Uterus (tissue), 4 donors: ENCODE data around the gene RASSF7. TPM values are rescaled to one million over a fixed set of nuclear protein-coding genes. Genes with fewer than 3 reads are reported as not detected.

Source experiments
- DNase-seq, 2 donors: peaks; one replicate each; pipeline ENCODE4 v3.0.0-alpha.2; 2019 to 2020
- H3K27ac ChIP-seq, 2 donors: fragments of 200-600 bp; sonication (generic); 1 replicate in 1 of 2; 2 replicates in 1 of 2; pipeline ENCODE4 v1.5.1; 2016 to 2018
- H3K27me3 ChIP-seq, 2 donors: fragments of 200-600 bp; sonication (generic); one replicate each; pipeline ENCODE4 v1.5.1; 2018 to 2019; ENCODE audit warnings: control low read depth in 1 of 2
- H3K36me3 ChIP-seq, 2 donors: fragments of 200-600 bp; sonication (generic); one replicate each; pipeline ENCODE4 v1.5.1; 2019; ENCODE audit warnings: control low read depth in 1 of 2
- H3K4me1 ChIP-seq, 2 donors: fragments of 200-600 bp; sonication (generic); one replicate each; pipeline ENCODE4 v1.5.1; 2018 to 2019; ENCODE audit warnings: control low read depth in 1 of 2
- H3K4me3 ChIP-seq, 2 donors: fragments of 200-600 bp; sonication (generic); 1 replicate in 1 of 2; 2 replicates in 1 of 2; pipeline ENCODE4 v1.5.1; 2018 to 2019; ENCODE audit warnings: mild to moderate bottlenecking in 1 of 2
- H3K9me3 ChIP-seq, 2 donors: fragments of 200-600 bp; sonication (generic); one replicate each; pipeline ENCODE4 v1.5.1; 2019; ENCODE audit warnings: control low read depth in 1 of 2
- POLR2A ChIP-seq, 2 donors: fragments of 450-650 bp; IDR thresholded peaks; one replicate each; pipeline ENCODE4 v1.6.1; 2016; ENCODE audit warnings: antibody characterized with exemption in 2 of 2, mild to moderate bottlenecking in 1 of 2, moderate library complexity in 1 of 2
- intact Hi-C: fragments of 100-400 bp; cut with DNase I; formaldehyde crosslinking; loops from one replicate; pipeline ENCODE4 v1.15.1; 2023; ENCODE audit warnings: low total_unique reads
- total RNA-seq, 4 donors: library from RNA; depleted of rRNA in 3 of 4; stranded (reverse); fragments of >200 nt in 3 of 4; gene quantifications; one replicate each; pipeline versions ENCODE4 v1.1.0 to v1.2.4, GENCODE V29; 2014 to 2023
- TF ChIP-seq, protein P1 (sequence below), 4 experiments: fragments of 200-600 bp in 2 of 4; fragments of 450-650 bp in 2 of 4; sonication (generic) in 2 of 4; IDR thresholded peaks; one replicate each; pipeline ENCODE4 v1.5.1; 2016 to 2019; ENCODE audit warnings: antibody characterized with exemption in 4 of 4, mild to moderate bottlenecking in 2 of 4, moderate library complexity in 1 of 4
- donor health status: DM: yes; HTN: yes; CAD: no.

RASSF7 gene
- total RNA-seq, 4 donors from 2014 or later = 0.59 to 13.1 (median 8.0) TPM

DNA sequence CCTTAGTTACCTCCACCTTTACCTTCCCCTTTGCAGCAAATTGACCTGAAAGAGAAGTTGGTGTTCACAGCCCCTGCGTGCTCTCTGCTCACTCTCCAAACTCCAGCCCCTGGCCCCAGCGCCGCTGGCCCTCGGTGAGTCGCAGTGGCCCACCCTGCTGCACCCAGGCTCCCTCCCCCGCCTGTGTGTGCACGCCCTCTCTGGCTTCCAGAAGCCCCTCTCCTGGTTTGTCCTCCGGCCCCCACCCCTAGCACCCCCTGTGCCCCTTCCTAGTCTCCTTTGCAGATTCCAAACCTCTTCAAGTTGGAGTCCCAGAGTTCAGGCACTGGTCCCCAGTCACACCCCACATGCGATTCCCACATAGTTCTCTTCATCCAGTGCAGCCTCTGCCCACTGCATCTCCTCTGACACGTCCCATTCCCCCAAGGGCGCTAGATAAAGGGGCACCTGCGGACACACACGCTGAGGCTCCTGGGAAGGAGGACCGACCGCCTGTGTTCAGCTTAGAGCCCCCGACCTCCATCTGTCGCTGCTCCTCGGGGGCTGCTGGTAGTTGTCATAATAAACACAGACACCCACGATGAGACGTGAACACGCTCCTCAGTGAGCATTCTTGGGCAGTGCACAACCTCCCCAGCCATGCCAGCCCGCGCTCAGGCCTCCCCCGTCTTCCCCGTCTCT, 14.0 kb downstream of the RASSF7 start:
- DNase-seq = no peak
- Histone ChIP-seq H3K4me3 (peak overlapping the region; percentile 55 to 58), H3K27me3 (no peaks in the 10 kb centered on the region), H3K36me3 (no peaks in the 10 kb centered on the region), H3K27ac (peak overlapping the region in 1 of 2 donors; percentile 72), H3K4me1 (peaks cover 13 to 21% of the 10 kb centered on the region in 2 donors), H3K9me3 (no peaks in the 10 kb centered on the region)
- intact Hi-C loops = no loop called here
- TF ChIP-seq, protein P1, sequence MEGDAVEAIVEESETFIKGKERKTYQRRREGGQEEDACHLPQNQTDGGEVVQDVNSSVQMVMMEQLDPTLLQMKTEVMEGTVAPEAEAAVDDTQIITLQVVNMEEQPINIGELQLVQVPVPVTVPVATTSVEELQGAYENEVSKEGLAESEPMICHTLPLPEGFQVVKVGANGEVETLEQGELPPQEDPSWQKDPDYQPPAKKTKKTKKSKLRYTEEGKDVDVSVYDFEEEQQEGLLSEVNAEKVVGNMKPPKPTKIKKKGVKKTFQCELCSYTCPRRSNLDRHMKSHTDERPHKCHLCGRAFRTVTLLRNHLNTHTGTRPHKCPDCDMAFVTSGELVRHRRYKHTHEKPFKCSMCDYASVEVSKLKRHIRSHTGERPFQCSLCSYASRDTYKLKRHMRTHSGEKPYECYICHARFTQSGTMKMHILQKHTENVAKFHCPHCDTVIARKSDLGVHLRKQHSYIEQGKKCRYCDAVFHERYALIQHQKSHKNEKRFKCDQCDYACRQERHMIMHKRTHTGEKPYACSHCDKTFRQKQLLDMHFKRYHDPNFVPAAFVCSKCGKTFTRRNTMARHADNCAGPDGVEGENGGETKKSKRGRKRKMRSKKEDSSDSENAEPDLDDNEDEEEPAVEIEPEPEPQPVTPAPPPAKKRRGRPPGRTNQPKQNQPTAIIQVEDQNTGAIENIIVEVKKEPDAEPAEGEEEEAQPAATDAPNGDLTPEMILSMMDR (IDR thresholded peaks at IDR 0.05) = no peak
- no peak for TF ChIP-seq POLR2A (IDR thresholded peaks at IDR 0.05)

DNA sequence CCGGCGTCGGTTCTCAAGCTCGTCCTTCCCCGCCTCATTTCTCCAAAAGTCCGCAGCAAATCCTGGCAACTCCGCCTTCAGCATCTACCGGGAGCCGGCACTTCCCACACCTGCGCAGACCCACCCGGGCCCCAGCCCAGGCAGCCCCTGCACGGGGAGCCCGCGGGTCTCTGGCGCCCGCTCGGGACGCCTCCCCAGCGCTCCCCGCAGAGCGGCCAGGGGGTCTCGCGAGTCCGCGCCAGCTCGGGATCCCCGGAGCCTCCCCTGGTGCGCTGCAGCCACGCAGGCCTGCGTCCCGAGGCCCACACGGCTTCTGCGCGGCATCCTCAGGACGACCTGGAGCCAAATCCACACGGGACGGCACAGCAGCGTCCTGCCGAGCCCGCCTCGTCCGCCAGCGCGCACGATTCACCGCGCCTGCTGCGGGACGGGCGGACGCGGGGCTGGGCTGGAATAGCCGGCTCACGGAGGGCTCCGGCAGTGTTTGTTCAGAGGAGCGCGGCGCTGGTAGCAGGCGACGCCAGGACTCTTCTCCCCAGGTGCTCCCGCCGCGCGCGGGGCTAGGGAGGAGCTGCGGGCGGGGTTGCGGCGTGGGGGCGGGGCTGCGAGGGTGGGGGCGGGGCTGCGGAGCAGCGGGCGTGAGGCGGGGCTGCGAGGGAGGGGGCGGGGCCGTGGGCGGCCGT, 14.7 kb downstream of the RASSF7 start:
- peak in 1 of 2 donors; percentile 49 for TF ChIP-seq POLR2A (IDR thresholded peaks at IDR 0.05)
- TF ChIP-seq, protein P1 (IDR thresholded peaks at IDR 0.05) = peak in 1 of 4 experiments; percentile 31
- no peaks in the 10 kb centered on the region for H3K27me3 ChIP-seq
- H3K27ac ChIP-seq = peak overlapping the region in 1 of 2 donors; percentile 71
- no peaks in the 10 kb centered on the region for H3K9me3 ChIP-seq
- no peaks in the 10 kb centered on the region for H3K36me3 ChIP-seq
- intact Hi-C loops = no loop called here
- DNase-seq = peak in 1 of 2 donors; percentile 42
- H3K4me3 ChIP-seq = peak overlapping the region; percentile 55 to 58
- peaks cover 13 to 24% of the 10 kb centered on the region in 2 donors for H3K4me1 ChIP-seq

DNA sequence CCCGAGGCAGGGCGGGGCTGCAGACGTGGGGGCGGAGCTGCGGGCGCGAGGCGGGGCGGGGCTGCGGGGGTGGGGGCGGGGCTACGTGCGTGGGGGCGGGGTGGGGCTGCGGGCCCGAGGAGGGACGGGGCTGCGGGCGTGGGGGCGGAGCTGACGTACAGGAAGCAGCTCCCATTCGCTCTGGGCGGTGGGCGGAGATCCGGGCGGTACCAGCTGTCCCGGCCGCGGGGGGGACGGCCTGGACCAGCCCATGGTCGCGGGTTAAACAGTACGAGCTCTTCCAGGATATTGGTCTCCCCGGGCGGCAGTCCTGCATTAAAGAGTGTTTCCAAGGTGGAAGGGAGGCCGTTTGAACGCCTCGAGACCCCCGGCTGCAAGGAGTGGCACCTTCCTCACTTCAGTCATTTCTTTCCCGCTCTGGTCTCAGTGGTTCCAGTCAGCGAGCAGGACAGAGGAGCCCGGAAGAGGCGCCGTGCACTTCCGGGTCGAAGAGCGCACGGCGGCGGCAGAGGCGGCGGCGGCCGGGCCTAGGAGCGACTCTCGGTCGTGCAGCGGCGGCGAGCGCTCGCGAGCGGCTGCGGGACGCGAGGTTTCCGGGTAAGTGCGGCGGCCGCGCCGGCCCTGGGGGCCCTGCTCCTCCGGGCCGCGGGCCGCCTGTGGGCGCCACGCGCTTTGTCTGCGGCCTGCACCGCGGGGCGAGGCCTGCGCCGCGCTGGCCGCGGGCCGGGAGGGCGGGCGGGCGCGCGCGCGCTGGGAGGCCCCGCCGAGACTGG, 15.4 kb downstream of the RASSF7 start, which contains the start of gene PHRF1:
Gene PHRF1 (plus strand): TSS at position 475 of the 773 bp plus-strand sequence. CDS start 5,043 bp downstream, outside the sequence.
- TF ChIP-seq, protein P1 (IDR thresholded peaks at IDR 0.05) = peak in 2 of 4 experiments; percentile 29 to 30
- peak in 1 of 2 donors; percentile 68 for TF ChIP-seq POLR2A (IDR thresholded peaks at IDR 0.05)
- peak within 1 kb of the TSS; percentile 58 to 96 for H3K4me3 ChIP-seq
- H3K9me3 ChIP-seq = no peaks in the 10 kb centered on the region
- peak; percentile 92 to 97 for DNase-seq
- peak within 1 kb of the TSS; percentile 88 to 90 for H3K27ac ChIP-seq
- no peaks in the 10 kb centered on the region for H3K27me3 ChIP-seq
- intact Hi-C loops = no loop called here
- H3K4me1 ChIP-seq = peaks cover 13 to 27% of the 10 kb centered on the region in 2 donors
- no peaks in the 10 kb centered on the region for H3K36me3 ChIP-seq

DNA sequence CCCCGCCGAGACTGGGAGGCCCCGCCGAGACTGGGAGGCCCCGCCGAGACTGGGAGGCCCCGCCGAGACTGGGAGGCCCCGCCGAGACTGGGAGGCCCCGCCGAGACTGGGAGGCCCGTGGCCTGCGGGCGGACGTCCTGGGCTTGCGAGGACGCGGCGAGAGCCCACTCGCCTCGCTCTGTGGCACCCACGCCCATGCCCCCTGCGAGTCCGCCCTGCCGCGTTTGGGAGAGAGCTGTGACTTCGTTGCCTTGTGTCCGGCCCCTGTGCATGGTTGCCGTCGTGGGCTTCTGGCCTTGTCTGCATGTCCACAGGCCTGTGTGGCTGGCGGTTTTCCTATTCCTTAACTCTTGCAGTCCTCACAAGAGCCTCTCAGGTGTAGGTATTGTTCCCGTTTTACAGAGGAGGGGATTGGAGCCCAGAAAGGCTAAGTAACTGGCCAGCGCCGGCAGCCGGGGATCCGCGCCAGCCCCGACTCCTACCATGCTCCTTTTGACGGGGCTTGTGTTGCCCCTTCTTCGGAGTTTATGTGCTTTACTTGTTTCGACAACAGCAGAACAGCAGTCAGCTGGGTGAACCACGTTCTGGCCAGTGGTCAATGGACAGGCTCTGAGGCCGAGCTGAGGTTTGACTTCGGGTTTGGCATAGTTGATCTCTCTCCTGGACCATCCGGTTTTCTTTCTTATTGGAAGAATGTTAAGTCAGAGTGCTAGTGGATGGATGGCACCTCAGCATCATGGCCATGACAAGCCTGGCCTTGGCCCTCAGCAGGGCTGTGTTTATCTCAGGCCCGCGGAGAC, 16.2 kb downstream of the RASSF7 start:
- TF ChIP-seq, protein P1 (IDR thresholded peaks at IDR 0.05) = no peak
- no peak for TF ChIP-seq POLR2A (IDR thresholded peaks at IDR 0.05)
- peak overlapping the region; percentile 52 to 96 for H3K4me3 ChIP-seq
- peak overlapping the region in 1 of 2 donors; percentile 63 for H3K27ac ChIP-seq
- peaks cover 13 to 27% of the 10 kb centered on the region in 2 donors for H3K4me1 ChIP-seq
- H3K27me3 ChIP-seq = no peaks in the 10 kb centered on the region
- no peak for DNase-seq
- intact Hi-C loops = no loop called here
- no peaks in the 10 kb centered on the region for H3K36me3 ChIP-seq
- no peaks in the 10 kb centered on the region for H3K9me3 ChIP-seq
